Stimulated activated CD8-positive, alpha-beta memory T cell treated with anti-CD3 and anti-CD28 coated beads, Interleukin-4, amount 100 ng/mL, for 48 hours (primary cell): ENCODE data around the gene YIPF1.
"Not testable (repeated sequence)": the region's sequence is repeated elsewhere in the genome, so short reads cannot be mapped to it uniquely, and the experiment has no call there.

Experiments used
- DNase-seq: peaks from one replicate; pipeline ENCODE4 v3.0.0-alpha.2; 2020

Gene YIPF1

GRCh38 chr1:53837924-53838653 lies 51.5 kb downstream of the YIPF1 start, which contains the start of gene NDC1:
TSS of gene NDC1 (minus strand) at chr1:53838296. CDS start at chr1:53838261, 35 bp downstream.
- DNase-seq = peak; percentile 87

GRCh38 chr1:53837646-53837923 lies 52.0 kb downstream of the YIPF1 start:
- no peak for DNase-seq

GRCh38 chr1:53835491-53835890 lies 54.1 kb downstream of the YIPF1 start:
- DNase-seq = no peak

- no peak for DNase-seq
Measured at GRCh38 chr1:53834776-53835175, 54.8 kb downstream of the YIPF1 start.

- no peak for DNase-seq
Measured at GRCh38 chr1:53833393-53833792, 56.2 kb downstream of the YIPF1 start.

- DNase-seq = no peak
Measured at GRCh38 chr1:53826367-53826766, 63.2 kb downstream of the YIPF1 start.

GRCh38 chr1:53825306-53825705 lies 64.3 kb downstream of the YIPF1 start:
- DNase-seq = no peak

- no peak for DNase-seq
Measured at GRCh38 chr1:53822931-53823330, 66.7 kb downstream of the YIPF1 start.

- DNase-seq = no peak
Measured at GRCh38 chr1:53821380-53821779, 68.2 kb downstream of the YIPF1 start.

GRCh38 chr1:53819387-53819786 lies 70.2 kb downstream of the YIPF1 start:
- no peak for DNase-seq

- DNase-seq = not testable (repeated sequence)
Measured at GRCh38 chr1:53816584-53816983, 73.0 kb downstream of the YIPF1 start.

- DNase-seq = not testable (repeated sequence)
Measured at GRCh38 chr1:53815484-53815883, 74.1 kb downstream of the YIPF1 start.

- peak; percentile 44 for DNase-seq
Measured at GRCh38 chr1:53811414-53811851, 78.2 kb downstream of the YIPF1 start.

- no peak for DNase-seq
Measured at GRCh38 chr1:53810497-53810896, 79.1 kb downstream of the YIPF1 start.

- DNase-seq = no peak
Measured at GRCh38 chr1:53810007-53810406, 79.6 kb downstream of the YIPF1 start.

GRCh38 chr1:53807916-53808315 lies 81.7 kb downstream of the YIPF1 start:
- no peak for DNase-seq

GRCh38 chr1:53804791-53805505 lies 84.6 kb downstream of the YIPF1 start:
- no peak for DNase-seq

- DNase-seq = no peak
Measured at GRCh38 chr1:53804181-53804580, 85.4 kb downstream of the YIPF1 start.
